WERI-Rb-1 (cell line): ENCODE data around the gene MAD1L1.

Experiments used
- DNase-seq: peaks from one replicate; pipeline ENCODE4 v3.0.0-alpha.2; 2020
- H3K27ac ChIP-seq: fragments of 250-450 bp; sonication (Bioruptor Pico); 2 replicates; pipeline ENCODE4 v1.5.1; 2020; ENCODE audit warnings: mild to moderate bottlenecking, moderate library complexity
- H3K27me3 ChIP-seq: fragments of 250-450 bp; sonication (Bioruptor Pico); 2 replicates; pipeline ENCODE4 v1.5.1; 2021; ENCODE audit warnings: mild to moderate bottlenecking, low read depth, moderate library complexity; ENCODE audit not compliant: insufficient read depth, severe bottlenecking
- H3K36me3 ChIP-seq: fragments of 250-450 bp; sonication (Bioruptor Pico); 2 replicates; pipeline ENCODE4 v1.5.1; 2020; ENCODE audit warnings: mild to moderate bottlenecking, moderate library complexity
- H3K4me3 ChIP-seq: 2 replicates; pipeline ENCODE4 v1.5.1; 2011; ENCODE audit warnings: low read depth, mild to moderate bottlenecking, control low read depth, low read length
- H3K9me3 ChIP-seq: fragments of 250-450 bp; sonication (Bioruptor Pico); 2 replicates; pipeline ENCODE4 v1.5.1; 2021; ENCODE audit warnings: mild to moderate bottlenecking, moderate library complexity; ENCODE audit not compliant: severe bottlenecking
- TF ChIP-seq, protein P1 (sequence below): IDR thresholded peaks from 2 replicates; pipeline ENCODE4 v1.5.1; 2011; ENCODE audit warnings: low read depth, mild to moderate bottlenecking, control low read depth, inconsistent platforms, low read length

The MAD1L1 gene

DNA sequence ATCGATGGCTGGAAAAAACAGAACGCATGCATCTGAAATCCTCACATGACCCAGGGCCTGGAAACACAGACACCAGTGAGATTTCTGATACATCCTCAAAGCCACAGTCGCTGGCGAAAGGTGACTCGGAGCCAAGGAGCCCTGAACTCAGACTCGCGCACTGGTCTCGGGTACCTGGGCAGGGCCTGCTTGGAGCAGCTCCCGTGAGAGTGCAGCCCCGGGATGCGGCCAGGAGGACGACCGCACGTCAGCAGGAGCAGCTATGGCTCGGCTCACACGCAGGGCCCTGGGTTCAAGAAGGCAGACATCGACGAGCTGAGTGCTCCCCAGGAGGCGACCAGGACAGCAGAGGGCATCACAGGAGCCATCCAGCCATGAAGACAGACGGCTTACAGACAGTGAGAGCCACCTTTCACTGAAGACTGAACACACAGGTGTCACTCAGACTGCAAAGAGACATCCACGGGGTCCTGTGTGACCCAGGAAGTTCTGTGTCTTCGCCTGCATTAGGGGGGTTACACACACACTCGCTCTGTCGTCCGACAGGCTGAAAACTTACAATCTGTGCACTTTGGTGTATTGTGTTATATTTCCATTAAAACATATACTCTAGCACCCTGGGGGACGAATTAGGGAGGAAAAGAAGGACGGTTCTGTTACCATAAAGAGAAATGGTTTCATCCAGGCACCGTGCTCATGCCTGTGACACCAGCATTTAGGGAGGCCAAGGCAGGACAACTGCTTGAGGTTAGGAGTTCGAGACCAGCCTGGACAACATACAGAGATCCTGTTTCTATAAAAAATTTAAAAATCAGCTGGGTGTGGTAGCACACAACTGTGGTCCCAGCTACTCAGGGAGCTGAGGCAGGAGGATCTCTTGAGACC lies 227.7 kb downstream of the MAD1L1 start:
- Histone ChIP-seq H3K36me3 (0 out of 2 replicates have a peak, but pooled peaks cover 5% of the 10 kb centered on the region), H3K27me3 (no peaks in the 10 kb centered on the region), H3K27ac (no peak overlapping the region), H3K4me3 (no peak overlapping the region), H3K9me3 (no peaks in the 10 kb centered on the region)
- no peak for DNase-seq
- TF ChIP-seq, protein P1, sequence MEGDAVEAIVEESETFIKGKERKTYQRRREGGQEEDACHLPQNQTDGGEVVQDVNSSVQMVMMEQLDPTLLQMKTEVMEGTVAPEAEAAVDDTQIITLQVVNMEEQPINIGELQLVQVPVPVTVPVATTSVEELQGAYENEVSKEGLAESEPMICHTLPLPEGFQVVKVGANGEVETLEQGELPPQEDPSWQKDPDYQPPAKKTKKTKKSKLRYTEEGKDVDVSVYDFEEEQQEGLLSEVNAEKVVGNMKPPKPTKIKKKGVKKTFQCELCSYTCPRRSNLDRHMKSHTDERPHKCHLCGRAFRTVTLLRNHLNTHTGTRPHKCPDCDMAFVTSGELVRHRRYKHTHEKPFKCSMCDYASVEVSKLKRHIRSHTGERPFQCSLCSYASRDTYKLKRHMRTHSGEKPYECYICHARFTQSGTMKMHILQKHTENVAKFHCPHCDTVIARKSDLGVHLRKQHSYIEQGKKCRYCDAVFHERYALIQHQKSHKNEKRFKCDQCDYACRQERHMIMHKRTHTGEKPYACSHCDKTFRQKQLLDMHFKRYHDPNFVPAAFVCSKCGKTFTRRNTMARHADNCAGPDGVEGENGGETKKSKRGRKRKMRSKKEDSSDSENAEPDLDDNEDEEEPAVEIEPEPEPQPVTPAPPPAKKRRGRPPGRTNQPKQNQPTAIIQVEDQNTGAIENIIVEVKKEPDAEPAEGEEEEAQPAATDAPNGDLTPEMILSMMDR, result peak; percentile 31

DNA sequence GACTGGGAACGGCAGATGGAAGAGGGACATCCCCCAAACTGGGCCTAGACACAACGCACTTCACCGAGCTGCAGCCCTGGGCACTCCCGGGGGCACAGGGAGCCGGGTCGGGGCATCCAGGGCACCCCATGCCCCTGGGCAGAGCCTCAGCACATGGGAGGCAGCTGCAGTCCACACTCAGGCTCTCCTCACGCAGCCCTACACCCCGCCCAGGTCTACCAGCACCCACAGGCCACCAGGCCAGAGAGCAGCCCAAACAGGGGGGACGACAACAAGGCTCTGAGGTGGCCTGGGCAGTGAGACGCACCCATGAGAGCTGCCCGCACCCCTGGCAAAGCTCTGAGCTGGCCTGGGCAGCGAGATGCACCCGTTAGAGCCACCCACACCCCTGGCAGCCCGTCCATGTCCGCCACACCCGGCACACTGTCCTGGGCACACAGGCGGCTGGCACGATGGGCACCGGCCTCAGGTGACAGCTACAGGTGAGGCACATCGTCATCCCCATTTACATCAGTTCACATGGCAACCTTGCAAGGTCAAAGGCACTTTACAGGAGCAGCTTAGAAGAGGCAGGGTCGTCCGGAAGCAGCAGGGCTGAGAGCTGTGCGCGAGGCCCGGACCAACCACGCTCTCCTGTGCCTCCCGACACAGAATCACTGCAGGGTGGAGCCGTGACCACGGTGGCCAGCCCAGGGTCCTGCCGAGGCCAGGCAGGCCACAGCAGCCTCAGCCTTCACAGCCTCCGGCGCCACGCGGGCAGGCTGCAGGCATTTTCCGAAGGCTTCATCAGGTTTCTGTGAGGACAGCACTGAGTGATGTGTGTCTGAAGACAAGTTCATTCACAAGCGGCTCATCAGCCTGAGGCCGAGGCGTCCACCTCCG lies 228.6 kb downstream of the MAD1L1 start:
- no peak overlapping the region for H3K27ac ChIP-seq
- 0 out of 2 replicates have a peak, but pooled peaks cover 5% of the 10 kb centered on the region for H3K36me3 ChIP-seq
- no peak for DNase-seq
- H3K9me3 ChIP-seq, result no peaks in the 10 kb centered on the region
- TF ChIP-seq, protein P1, result no peak
- H3K27me3 ChIP-seq, result no peaks in the 10 kb centered on the region
- no peak overlapping the region for H3K4me3 ChIP-seq

DNA sequence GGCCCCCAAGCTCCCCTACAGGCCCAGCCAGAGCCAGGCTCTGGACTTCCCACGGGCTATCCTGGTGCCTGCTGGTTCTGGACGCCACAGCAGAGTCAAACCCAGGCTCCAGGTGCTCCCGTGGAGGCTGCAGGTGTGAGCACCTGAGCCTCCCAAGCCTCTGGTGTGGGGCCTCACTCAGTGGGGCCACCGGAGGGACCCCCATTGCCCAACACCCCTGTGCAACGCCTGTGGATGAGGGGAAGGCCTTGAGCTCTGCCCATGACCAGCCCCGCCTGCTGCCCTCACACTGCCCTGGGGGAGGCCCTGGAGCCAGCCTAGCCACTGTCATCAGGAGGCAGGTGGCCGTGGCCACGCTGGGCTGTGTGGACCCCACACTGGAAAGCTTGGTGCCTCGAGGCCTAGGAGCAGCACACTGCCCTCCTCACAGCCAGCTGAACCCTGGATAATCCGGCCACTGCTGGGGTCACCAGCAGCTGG lies 229.3 kb downstream of the MAD1L1 start:
- TF ChIP-seq, protein P1, result no peak
- Histone ChIP-seq H3K27me3 (no peaks in the 10 kb centered on the region), H3K36me3 (0 out of 2 replicates have a peak, but pooled peaks cover 5% of the 10 kb centered on the region), H3K27ac (no peak overlapping the region), H3K9me3 (no peaks in the 10 kb centered on the region), H3K4me3 (no peak overlapping the region)
- no peak for DNase-seq

DNA sequence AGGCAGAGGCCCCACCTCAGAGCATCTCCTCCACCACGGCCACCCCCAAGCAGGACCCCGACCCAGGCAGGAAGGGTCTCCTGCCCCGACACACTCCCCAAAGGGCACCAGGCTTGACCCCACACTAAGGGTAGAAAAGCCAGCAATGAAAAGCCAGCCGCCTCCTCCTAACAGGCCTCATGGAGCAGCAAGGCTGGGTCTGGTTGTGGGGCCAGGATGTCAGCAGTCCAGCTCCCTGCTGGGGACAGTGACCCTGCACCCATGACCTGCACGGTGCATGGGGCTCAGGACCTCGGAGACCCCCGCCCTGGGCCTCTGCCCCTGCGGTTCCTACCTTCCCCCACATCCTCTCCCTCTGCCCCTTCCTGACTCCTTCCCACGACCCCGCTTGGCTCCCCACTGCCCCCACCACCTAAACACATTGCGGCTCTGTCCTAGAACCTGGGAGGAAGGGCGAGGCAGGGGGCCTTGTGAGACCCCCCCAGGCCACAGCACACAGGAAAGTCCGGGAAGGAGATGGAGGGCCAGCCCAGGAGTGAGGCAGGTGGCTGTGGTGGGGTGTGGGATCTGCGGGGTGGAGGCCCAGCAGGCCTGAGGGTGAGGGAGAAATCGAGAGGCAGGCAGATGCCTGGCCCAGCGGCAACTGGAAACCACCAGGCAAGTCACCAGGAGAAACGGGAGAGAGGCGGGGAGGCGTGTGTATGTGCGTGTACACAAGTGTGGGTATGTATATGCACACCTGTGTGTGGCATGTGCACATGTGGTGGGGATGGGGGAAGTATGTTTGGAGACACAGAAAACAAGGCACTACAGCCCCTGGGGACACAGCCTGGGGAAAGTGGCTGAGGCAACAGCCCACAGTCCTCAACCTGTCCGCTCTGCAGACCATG lies 229.9 kb downstream of the MAD1L1 start:
- 0 out of 2 replicates have a peak overlapping the region, but pooled peaks have one; percentile 18 for H3K27ac ChIP-seq
- 0 out of 2 replicates have a peak, but pooled peaks cover 5% of the 10 kb centered on the region for H3K36me3 ChIP-seq
- H3K9me3 ChIP-seq, result no peaks in the 10 kb centered on the region
- no peak for DNase-seq
- H3K27me3 ChIP-seq, result no peaks in the 10 kb centered on the region
- no peak overlapping the region for H3K4me3 ChIP-seq
- TF ChIP-seq, protein P1, result no peak
